K562 (cell line): Measurements from ENCODE around the gene ECM2. TPM values are rescaled to one million over a fixed set of nuclear protein-coding genes. Genes with fewer than 3 reads are reported as not detected.

Experiments
- ATAC-seq: fragments of 200-7000 bp; cut with Tn5 transposase; 3 replicates; pipeline ENCODE4 v1.9.1; 2020; ENCODE audit warnings: moderate library complexity
- BruUV-seq: library from RNA; stranded (reverse); fragments of 400-500 nt; replicated peaks from 2 replicates; lab custom pipeline; 2021; lab: Mats Ljungman, UMichigan
- CTCF ChIA-PET: fragments of 300-600 bp; formaldehyde crosslinking; extraction: SDS; loops from one replicate; lab custom pipeline; 2021; ENCODE audit warnings: low intra/inter-chr PET ratio; lab: Yijun Ruan, JAX
- POLR2A ChIA-PET: fragments of 300-600, 350-650 bp; sonication (Branson Sonifier 250); formaldehyde crosslinking; extraction: SDS; loops from one replicate; lab custom pipeline; 2021; ENCODE audit warnings: antibody characterized with exemption, inconsistent platforms; lab: Yijun Ruan, JAX
- DNase-seq, 4 experiments: peaks; one replicate each; pipeline versions ENCODE4 v3.0.0 to v3.0.0-alpha.2; 2011 to 2018; ENCODE audit warnings: low spot score in 3 of 4, mixed read lengths in 3 of 4; ENCODE audit errors: extremely low read depth in 1 of 4
- FAIRE-seq: peaks from 2 replicates; lab custom pipeline; 2011; peaks lifted over from hg19 to GRCh38; lab: Jason Lieb, UNC
- H2AFZ ChIP-seq: 2 replicates; pipeline ENCODE4 v1.6.0; 2011; ENCODE audit warnings: low read depth, low read length, control low read depth, inconsistent platforms
- H3K27ac ChIP-seq: fragments of 200-600 bp; 3 replicates; pipeline ENCODE4 v1.8.0; 2011; ENCODE audit warnings: low read depth, mild to moderate bottlenecking, control low read depth, inconsistent platforms, low read length, moderate library complexity, mixed read lengths; ENCODE audit errors: extremely low read depth
- H3K27me3 ChIP-seq, 2 experiments: fragments of 300-600 bp in 1 of 2; 2 replicates in 1 of 2; 3 replicates in 1 of 2; pipeline versions ENCODE4 v1.6.0 to v1.8.0; 2011; ENCODE audit warnings: inconsistent platforms in 2 of 2, low read length in 2 of 2, mild to moderate bottlenecking in 1 of 2, mixed read lengths in 1 of 2, moderate library complexity in 1 of 2; ENCODE audit not compliant: control insufficient read depth in 2 of 2, insufficient read depth in 2 of 2
- H3K36me3 ChIP-seq: fragments of 300-600 bp; 3 replicates; pipeline ENCODE4 v1.8.0; 2011; ENCODE audit warnings: mild to moderate bottlenecking, low read length, inconsistent platforms; ENCODE audit not compliant: control insufficient read depth, insufficient read depth
- H3K4me1 ChIP-seq, 2 experiments: fragments of 200-600 bp in 1 of 2; replicated peaks in 1 of 2; 2 replicates in 1 of 2; 3 replicates in 1 of 2; pipeline versions ENCODE4 v1.5.1 to v1.8.0; 2011; ENCODE audit warnings: inconsistent platforms in 2 of 2, low read length in 2 of 2, mild to moderate bottlenecking in 1 of 2, mixed read lengths in 1 of 2, moderate library complexity in 1 of 2; ENCODE audit not compliant: control insufficient read depth in 2 of 2, insufficient read depth in 2 of 2
- H3K4me2 ChIP-seq: 2 replicates; pipeline ENCODE4 v1.6.1; 2011; ENCODE audit warnings: low read length, control low read depth, inconsistent platforms, mixed read lengths; ENCODE audit not compliant: insufficient read depth
- H3K4me3 ChIP-seq: fragments of 200-600 bp; sonication (generic), shearing (Covaris generic); 2 replicates; pipeline ENCODE4 v1.5.1; 2016; ENCODE audit warnings: control low read depth, inconsistent platforms
- H3K79me2 ChIP-seq: fragments of 200-600 bp; 3 replicates; pipeline ENCODE4 v1.8.0; 2011; ENCODE audit warnings: low read length, inconsistent platforms; ENCODE audit not compliant: control insufficient read depth, insufficient read depth
- H3K9ac ChIP-seq, 2 experiments: 2 replicates each; pipeline versions ENCODE4 v1.6.0 to v1.6.1; 2011; ENCODE audit warnings: low read depth in 2 of 2, low read length in 2 of 2, control low read depth in 1 of 2, inconsistent platforms in 1 of 2, mild to moderate bottlenecking in 1 of 2, mixed read lengths in 1 of 2; ENCODE audit not compliant: insufficient read depth in 1 of 2
- H3K9me1 ChIP-seq: one replicate; pipeline ENCODE4 v1.6.0; 2011; ENCODE audit warnings: inconsistent platforms, mild to moderate bottlenecking, low read length, moderate library complexity; ENCODE audit not compliant: control insufficient read depth, insufficient read depth
- H3K9me3 ChIP-seq: replicated peaks from 2 replicates; pipeline ENCODE4 v1.5.1; 2011; ENCODE audit warnings: low read depth, low read length, inconsistent platforms; ENCODE audit not compliant: control insufficient read depth, insufficient read depth
- H4K20me1 ChIP-seq: replicated peaks from 2 replicates; pipeline ENCODE4 v1.6.1; 2011; ENCODE audit warnings: low read length, inconsistent platforms, mixed read lengths; ENCODE audit not compliant: control insufficient read depth, insufficient read depth
- ATF7 ChIP-seq: fragments of 450-650 bp; IDR thresholded peaks from 2 replicates; pipeline ENCODE4 v1.7.1; 2014; ENCODE audit warnings: mild to moderate bottlenecking, moderate library complexity
- GABPB1 ChIP-seq: sonication (generic); formaldehyde crosslinking; IDR thresholded peaks from 2 replicates; pipeline ENCODE4 v1.8.0; 2022; ENCODE audit warnings: mild to moderate bottlenecking, missing genetic modification reagents
- GATAD2A ChIP-seq: fragments of 450-650 bp; IDR thresholded peaks from 2 replicates; pipeline ENCODE4 v1.6.1; 2017
- HDAC6 ChIP-seq: IDR thresholded peaks from 2 replicates; pipeline ENCODE4 v1.6.1; 2012; ENCODE audit warnings: low read depth, mild to moderate bottlenecking, control low read depth, inconsistent platforms, low read length, moderate library complexity
- MLX ChIP-seq, 2 experiments: fragments of 450-650 bp in 1 of 2; sonication (generic) in 1 of 2; formaldehyde crosslinking; conservative IDR thresholded peaks; 2 replicates each; pipeline versions ENCODE4 v1.4.0 to v1.8.1; 2020 to 2022; ENCODE audit warnings: mild to moderate bottlenecking in 1 of 2, missing genetic modification reagents in 1 of 2
- NCOR1 ChIP-seq: fragments of 450-650 bp; IDR thresholded peaks from 2 replicates; pipeline ENCODE4 v1.6.1; 2016; ENCODE audit warnings: mild to moderate bottlenecking, moderate library complexity
- PTTG1 ChIP-seq: fragments of 450-650 bp; IDR thresholded peaks from 2 replicates; pipeline ENCODE4 v1.6.1; 2016; ENCODE audit warnings: low read depth, mild to moderate bottlenecking, missing genetic modification characterization, missing compliant biosample characterization
- SIN3A ChIP-seq, 2 experiments: fragments of 150-350 bp in 1 of 2; IDR thresholded peaks; 2 replicates each; pipeline ENCODE4 v1.6.1; 2011 to 2016; ENCODE audit warnings: borderline replicate concordance in 2 of 2, low read depth in 2 of 2, low read length in 2 of 2, mild to moderate bottlenecking in 2 of 2, moderate library complexity in 2 of 2; ENCODE audit not compliant: control insufficient read depth in 1 of 2
- SLC30A9 ChIP-seq: fragments of 250-450 bp; sonication (Bioruptor Pico); IDR thresholded peaks from 2 replicates; pipeline ENCODE4 v1.8.0; 2022; ENCODE audit warnings: mild to moderate bottlenecking, moderate library complexity
- SMARCA4 ChIP-seq: fragments of 450-650 bp; IDR thresholded peaks from 2 replicates; pipeline ENCODE4 v1.6.1; 2016
- SOX6 ChIP-seq: fragments of 450-650 bp; IDR thresholded peaks from 2 replicates; pipeline ENCODE4 v1.6.1; 2014; ENCODE audit warnings: mild to moderate bottlenecking
- SP1 ChIP-seq: sonication (generic); formaldehyde crosslinking; IDR thresholded peaks from 2 replicates; pipeline ENCODE4 v1.8.1; 2022; ENCODE audit warnings: mild to moderate bottlenecking, missing genetic modification reagents
- TCF3 ChIP-seq: sonication (generic); formaldehyde crosslinking; IDR thresholded peaks from 2 replicates; pipeline ENCODE4 v1.4.0; 2020; ENCODE audit warnings: mild to moderate bottlenecking, missing genetic modification reagents
- ZBTB12 ChIP-seq: fragments of 250-450 bp; sonication (Bioruptor Pico); IDR thresholded peaks from 2 replicates; pipeline ENCODE4 v1.4.0; 2020
- ZNF24 ChIP-seq: fragments of 450-650 bp; IDR thresholded peaks from 2 replicates; pipeline ENCODE4 v1.6.1; 2016
- WGBS: fragments of 100-300 bp; shearing (Covaris generic); methylation state at CpG from one replicate; pipeline ENCODE4 v1.1.6; 2016; ENCODE audit warnings: low coverage, mixed read lengths; ENCODE audit not compliant: insufficient coverage; ENCODE audit errors: missing lambda C conversion rate; 5-methylcytosine and 5-hydroxymethylcytosine counted together
- in situ Hi-C: fragments of 300-500 bp; cut with MboI; formaldehyde crosslinking; loops from 4 replicates; pipeline ENCODE4 v1.15.0; 2018; ENCODE audit warnings: inconsistent platforms, mixed read lengths
- intact Hi-C: fragments of 100-400 bp; cut with micrococcal nuclease; formaldehyde crosslinking; loops from 2 replicates; pipeline ENCODE4 v1.14.2; 2022
- polyA plus RNA-seq, 8 experiments: library from polyadenylated mRNA; depleted of rRNA in 4 of 8; stranded (reverse) in 5 of 8; unstranded in 3 of 8; fragments of >200 nt; fragmentation: Nextera tagmentation in 2 of 8; fragmentation: Illumina TruSeq in 1 of 8; extraction: Ambion mirVana in 2 of 8; extraction: Trizol in 1 of 8; gene quantifications; 2 replicates each; pipeline versions ENCODE4 v1.2.1 to v1.2.3, GENCODE V29; 2011 to 2014; ENCODE audit warnings: inconsistent platforms in 1 of 8, missing spikeins in 1 of 8
- total RNA-seq, 7 experiments: library from RNA; depleted of rRNA in 6 of 7; stranded (reverse); fragments of >200 nt in 6 of 7; fragmentation: Illumina TruSeq in 2 of 7; extraction: Trizol in 2 of 7; gene quantifications; 2 replicates each; pipeline versions ENCODE4 v1.2.1 to v1.2.3, GENCODE V29; 2011 to 2021; ENCODE audit warnings: low replicate concordance in 1 of 7

Gene ECM2
- total and polyA plus RNA-seq, 9 of the 15 experiments (the other 6 are each of a cell fraction or from before 2014, with no cell fraction given) = 0.03 to 0.07 TPM; not detected in 7

GRCh38 chr9:92512622-92513021 is 23.2 kb downstream of the ECM2 start:
- TF ChIP-seq ATF7 (no peak), GATAD2A (no peak), SLC30A9 (no peak), GABPB1 (CRISPR knock-in tag) (no peak), ZBTB12 (CRISPR knock-in tag) (no peak), PTTG1 (tag) (no peak), SP1 (CRISPR knock-in tag) (no peak), SIN3A (IDR thresholded peaks at IDR 0.05; ENCODE audit: borderline replicate concordance in 2 of 2, control insufficient read depth in 1 of 2, low read depth in 2 of 2, low read length in 2 of 2) (no peak), ZNF24 (no peak), NCOR1 (no peak), SMARCA4 (no peak), SOX6 (no peak), HDAC6 (no peak), TCF3 (CRISPR knock-in tag) (no peak), MLX (CRISPR knock-in tag; conservative IDR thresholded peaks at IDR 0.05) (no peak)
- Histone ChIP-seq H3K9me1 (no peaks in the 10 kb centered on the region), H4K20me1 (no peaks in the 10 kb centered on the region), H3K4me2 (no peak overlapping the region), H3K9ac (no peak overlapping the region), H3K36me3 (no peaks in the 10 kb centered on the region), H3K27ac (no peak overlapping the region), H2AFZ (no peak overlapping the region), H3K27me3 (no peaks in the 10 kb centered on the region), H3K4me3 (no peak overlapping the region), H3K4me1 (peaks cover 0 to 4% of the 10 kb centered on the region in 2 experiments; a peak in 2 of 5 replicates), H3K79me2 (no peaks in the 10 kb centered on the region), H3K9me3 (no peaks in the 10 kb centered on the region)
- ChIA-PET POLR2A (interaction anchor here (0.5 kb wide), 1 partner anchor 10 kb away, joined by 3 read pairs; no protein-coding TSS in a partner anchor), CTCF (no interaction called here)
- FAIRE-seq (no peak), DNase-seq (no peak), ATAC-seq (no peak)
- intact Hi-C loops (no loop called here), in situ Hi-C loops (no loop called here)
- BruUV-seq = no TSS peak
- 19% methylated on average over 3 of the region's 3 CpGs for WGBS
